Skin of body (tissue), 3 donors: ENCODE measurements around the gene COL24A1. TPM values are rescaled to one million over a fixed set of nuclear protein-coding genes. Genes with fewer than 3 reads are reported as not detected.

Source experiments
- DNase-seq: peaks from one replicate; lab custom pipeline; 2025; lab: John Stamatoyannopoulos, UW
- small RNA-seq: library from RNA; depleted of rRNA; stranded (forward); fragments of <200 nt; gene quantifications from one replicate; pipeline ENCODE3, GENCODE V24; 2014; ENCODE audit warnings: low replicate concordance
- total RNA-seq: library from RNA; depleted of rRNA; stranded (reverse); fragments of >200 nt; gene quantifications from one replicate; pipeline ENCODE4 v1.2.3, GENCODE V29; 2014

COL24A1 gene
- total RNA-seq, 1 donor from 2014 or later, result 5.6 TPM

- no peak for DNase-seq
Measured at GRCh38 chr1:85700422-85700821, 456.1 kb downstream of the COL24A1 start.

GRCh38 chr1:85697895-85698294 is 458.7 kb downstream of the COL24A1 start:
- no peak for DNase-seq

DNA sequence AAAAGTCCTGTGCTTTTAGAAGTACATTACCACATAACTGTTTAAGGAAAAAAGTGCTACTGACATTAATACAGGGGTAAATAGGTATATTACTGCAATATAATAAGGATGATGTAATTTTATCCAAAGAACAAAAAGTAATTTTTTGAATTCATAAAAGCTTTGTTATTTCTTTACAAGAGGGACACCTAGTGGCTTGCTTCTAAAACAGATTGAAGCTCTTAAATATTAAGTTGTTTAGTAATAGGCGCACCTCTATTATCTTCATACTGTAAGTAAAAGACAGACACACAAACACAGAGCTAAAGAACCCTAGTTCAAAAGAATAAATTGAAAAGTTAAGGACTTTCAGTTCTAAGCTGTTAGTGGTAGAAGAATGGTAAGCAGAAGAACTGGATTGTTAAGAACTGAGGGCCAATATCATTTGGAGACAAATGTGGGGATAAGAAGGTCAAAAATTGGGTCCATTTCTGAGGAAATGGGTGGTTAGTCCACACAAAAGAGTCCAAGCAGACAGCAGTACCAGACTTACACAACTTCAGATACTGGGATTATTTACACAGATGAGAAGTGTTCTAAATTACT is 463.8 kb downstream of the COL24A1 start:
- peak; percentile 10 for DNase-seq

DNA sequence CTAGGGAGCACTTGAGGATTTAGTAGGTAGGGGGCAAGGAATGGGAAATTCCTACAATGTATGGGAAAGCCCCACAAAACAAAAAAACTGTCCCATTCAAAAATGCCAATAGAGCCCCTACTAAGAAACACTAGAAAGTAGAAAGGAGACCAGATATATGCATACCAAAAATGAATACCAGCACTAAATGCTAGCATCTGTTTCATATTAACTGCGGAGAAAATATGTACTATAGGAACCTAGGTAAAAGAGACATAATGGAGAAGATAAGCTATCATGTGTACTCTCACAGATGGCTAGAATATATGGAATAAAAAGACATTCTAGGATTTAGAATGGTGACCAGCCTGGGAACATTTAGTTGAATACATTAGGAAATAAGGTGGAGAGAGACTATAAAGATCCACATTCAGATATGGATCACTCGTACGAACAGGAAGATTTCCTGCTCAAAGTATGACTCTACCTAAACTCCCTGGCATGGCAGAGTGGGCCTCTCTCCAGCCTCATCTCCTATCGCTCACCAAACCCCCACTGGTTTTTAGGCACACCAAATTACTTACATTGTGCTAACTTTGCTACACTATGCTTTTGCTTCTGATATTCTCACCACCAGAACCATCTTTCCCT is 466.7 kb downstream of the COL24A1 start:
- no peak for DNase-seq

- no peak for DNase-seq
Measured at GRCh38 chr1:85683292-85684025, 473.1 kb downstream of the COL24A1 start.

GRCh38 chr1:85681087-85681486 is 475.5 kb downstream of the COL24A1 start:
- peak; percentile 24 for DNase-seq

Small RNA genes lying within 50 kb of the gene (small RNA-seq; reads per million reads assigned to genes)
- not detected for gene RNA5SP51

Other genes with a start within 250 kb of the COL24A1 start
- gene ODF2L, start 239.6 kb upstream of the COL24A1 start, total RNA-seq, result 52.2 TPM